Gastrocnemius medialis (tissue), 4 donors: ENCODE results near the gene FANCC.
"Not testable (repeated sequence)": the region's sequence is repeated elsewhere in the genome, so short reads cannot be mapped to it uniquely, and the experiment has no call there.

Source experiments
- CTCF ChIP-seq, 5 experiments: fragments of 450-650 bp in 3 of 5; fragments of 200-600 bp in 2 of 5; sonication (generic) in 2 of 5; IDR thresholded peaks in 4 of 5; conservative IDR thresholded peaks in 1 of 5; 1 replicate in 4 of 5; 2 replicates in 1 of 5; pipeline ENCODE4 v1.5.1; 2016 to 2019; ENCODE audit warnings: antibody characterized with exemption in 5 of 5, mild to moderate bottlenecking in 3 of 5, moderate library complexity in 3 of 5
- POLR2A ChIP-seq, 2 donors: fragments of 450-650 bp; IDR thresholded peaks; one replicate each; pipeline ENCODE4 v1.6.1; 2017; ENCODE audit warnings: antibody characterized with exemption in 2 of 2, mild to moderate bottlenecking in 2 of 2, moderate library complexity in 2 of 2

GRCh38 chr9:95269803-95270773 lies 47.4 kb downstream of the FANCC start:
- TF ChIP-seq CTCF (IDR thresholded peaks at IDR 0.05 in 4 of 5, conservative IDR thresholded peaks at IDR 0.05 in 1 of 5); POLR2A (IDR thresholded peaks at IDR 0.05): not testable (repeated sequence)
